RWPE1 (cell line): ENCODE measurements around the gene GPR158.

ENCODE experiments used
- CTCF ChIA-PET: fragments of 350-600 bp; sonication (Branson Sonifier 250); formaldehyde crosslinking; extraction: SDS; loops from one replicate; lab custom pipeline; 2021; lab: Yijun Ruan, JAX
- POLR2A ChIA-PET: fragments of 400-600 bp; formaldehyde crosslinking; extraction: SDS; loops from one replicate; lab custom pipeline; 2020; ENCODE audit warnings: antibody characterized with exemption; ENCODE audit not compliant: low non-redundant PET; lab: Yijun Ruan, JAX
- DNase-seq: peaks from one replicate; pipeline ENCODE4 v3.0.0; 2012; ENCODE audit warnings: low spot score
- H3K27ac ChIP-seq: fragments of 450-650 bp; 2 replicates; pipeline ENCODE4 v1.5.1; 2017
- CTCF ChIP-seq: fragments of 450-650 bp; conservative IDR thresholded peaks from 2 replicates; pipeline ENCODE4 v1.5.1; 2017; ENCODE audit warnings: low read depth, mild to moderate bottlenecking

The GPR158 gene

GRCh38 chr10:25578061-25578460 is 403.3 kb downstream of the GPR158 start:
- no peak overlapping the region for H3K27ac ChIP-seq
- POLR2A ChIA-PET = no interaction called here
- no peak for TF ChIP-seq CTCF
- DNase-seq = no peak
- CTCF ChIA-PET = no interaction called here

GRCh38 chr10:25582961-25583360 is 408.2 kb downstream of the GPR158 start:
- H3K27ac ChIP-seq = no peak overlapping the region
- DNase-seq = no peak
- ChIA-PET CTCF (interaction anchor here (1.0 kb wide), 1 partner anchor 356 kb away, joined by 3 read pairs; no protein-coding TSS in a partner anchor), POLR2A (no interaction called here)
- TF ChIP-seq CTCF = no peak

DNA sequence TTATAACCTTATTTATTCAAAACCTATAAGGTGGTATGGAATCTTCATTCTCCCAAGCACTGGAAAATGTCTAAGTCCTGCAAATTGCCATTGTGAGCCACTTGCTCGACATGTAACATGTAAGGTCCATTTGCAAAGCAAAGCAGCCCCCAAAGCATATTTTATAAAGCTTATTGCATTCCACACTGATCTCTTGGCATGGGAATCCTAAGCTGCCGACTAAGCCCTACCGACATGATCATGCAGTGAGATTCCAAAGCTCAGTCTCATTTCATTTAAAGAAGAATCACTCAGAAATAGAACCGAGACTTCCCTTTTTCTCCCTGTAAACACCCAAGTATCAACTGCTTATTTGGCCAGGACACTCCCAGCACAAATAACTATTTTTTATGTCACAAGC is 425.9 kb downstream of the GPR158 start:
- POLR2A ChIA-PET = no interaction called here
- no peak for TF ChIP-seq CTCF
- no peak for DNase-seq
- CTCF ChIA-PET = no interaction called here
- no peak overlapping the region for H3K27ac ChIP-seq

- POLR2A ChIA-PET = no interaction called here
Observed at GRCh38 chr10:25604591-25604990, 429.8 kb downstream of the GPR158 start.

DNA sequence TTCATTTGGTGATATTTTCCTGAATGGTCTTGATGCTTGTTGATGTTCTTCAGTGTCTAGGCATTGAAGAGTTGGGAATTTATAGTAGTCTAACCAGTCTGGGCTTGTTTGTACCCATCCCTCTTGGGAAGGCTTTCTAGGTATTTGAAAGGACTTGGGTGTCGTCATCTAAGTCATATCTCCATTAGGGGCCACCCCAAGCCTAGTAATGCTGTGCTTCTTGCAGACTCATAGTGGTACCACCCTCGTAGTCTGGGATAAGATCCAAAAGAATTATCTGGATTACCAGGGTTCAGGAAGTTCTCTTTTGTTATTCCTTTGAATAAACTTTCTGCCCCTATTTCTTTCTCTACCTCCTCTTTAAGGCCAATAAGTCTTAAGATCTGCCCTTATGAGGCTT is 439.9 kb downstream of the GPR158 start:
- CTCF ChIA-PET = no interaction called here
- no peak overlapping the region for H3K27ac ChIP-seq
- POLR2A ChIA-PET = no interaction called here
- DNase-seq = no peak
- no peak for TF ChIP-seq CTCF

More at GRCh38 chr10:25604591-25604990, 429.8 kb downstream of the GPR158 start:
- TF ChIP-seq CTCF = no peak
- CTCF ChIA-PET = no interaction called here
- DNase-seq = no peak
- H3K27ac ChIP-seq = no peak overlapping the region

DNA sequence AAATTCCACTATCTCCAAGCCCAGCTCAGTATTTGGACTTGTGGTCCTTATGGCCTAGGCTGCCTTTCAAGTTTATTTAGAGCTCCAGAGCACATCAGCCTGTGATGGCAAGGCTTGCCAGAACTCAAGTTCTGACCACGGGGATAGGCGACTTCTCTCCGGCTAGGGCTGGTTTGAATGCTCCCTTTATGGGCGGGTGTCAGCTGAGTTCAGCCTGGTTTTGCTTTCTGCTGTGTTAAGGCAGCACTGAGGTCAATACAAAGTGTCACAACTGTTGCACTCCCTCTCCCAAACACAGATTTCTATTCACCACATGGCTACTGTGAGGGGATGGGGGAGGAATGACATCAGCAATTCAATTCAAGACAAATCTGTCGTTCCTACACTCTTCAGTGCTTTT is 441.1 kb downstream of the GPR158 start:
- ChIA-PET POLR2A (no interaction called here), CTCF (no interaction called here)
- no peak for DNase-seq
- no peak for TF ChIP-seq CTCF
- no peak overlapping the region for H3K27ac ChIP-seq
